GM18502 (cell line): ENCODE results near the gene DLK2.
A peak's percentile ranks its signal among the peaks of the same experiment; 100 is the strongest.
"Not testable (repeated sequence)": the region's sequence is repeated elsewhere in the genome, so short reads cannot be mapped to it uniquely, and the experiment has no call there.

ENCODE experiments used
- ATAC-seq: cut with Tn5 transposase; IDR thresholded peaks from one replicate; pipeline ENCODE4 v1.9.1; 2021; ENCODE audit warnings: mild to moderate bottlenecking; ENCODE audit not compliant: unreplicated experiment, poor library complexity

Gene DLK2, protein sequence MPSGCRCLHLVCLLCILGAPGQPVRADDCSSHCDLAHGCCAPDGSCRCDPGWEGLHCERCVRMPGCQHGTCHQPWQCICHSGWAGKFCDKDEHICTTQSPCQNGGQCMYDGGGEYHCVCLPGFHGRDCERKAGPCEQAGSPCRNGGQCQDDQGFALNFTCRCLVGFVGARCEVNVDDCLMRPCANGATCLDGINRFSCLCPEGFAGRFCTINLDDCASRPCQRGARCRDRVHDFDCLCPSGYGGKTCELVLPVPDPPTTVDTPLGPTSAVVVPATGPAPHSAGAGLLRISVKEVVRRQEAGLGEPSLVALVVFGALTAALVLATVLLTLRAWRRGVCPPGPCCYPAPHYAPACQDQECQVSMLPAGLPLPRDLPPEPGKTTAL

DNA sequence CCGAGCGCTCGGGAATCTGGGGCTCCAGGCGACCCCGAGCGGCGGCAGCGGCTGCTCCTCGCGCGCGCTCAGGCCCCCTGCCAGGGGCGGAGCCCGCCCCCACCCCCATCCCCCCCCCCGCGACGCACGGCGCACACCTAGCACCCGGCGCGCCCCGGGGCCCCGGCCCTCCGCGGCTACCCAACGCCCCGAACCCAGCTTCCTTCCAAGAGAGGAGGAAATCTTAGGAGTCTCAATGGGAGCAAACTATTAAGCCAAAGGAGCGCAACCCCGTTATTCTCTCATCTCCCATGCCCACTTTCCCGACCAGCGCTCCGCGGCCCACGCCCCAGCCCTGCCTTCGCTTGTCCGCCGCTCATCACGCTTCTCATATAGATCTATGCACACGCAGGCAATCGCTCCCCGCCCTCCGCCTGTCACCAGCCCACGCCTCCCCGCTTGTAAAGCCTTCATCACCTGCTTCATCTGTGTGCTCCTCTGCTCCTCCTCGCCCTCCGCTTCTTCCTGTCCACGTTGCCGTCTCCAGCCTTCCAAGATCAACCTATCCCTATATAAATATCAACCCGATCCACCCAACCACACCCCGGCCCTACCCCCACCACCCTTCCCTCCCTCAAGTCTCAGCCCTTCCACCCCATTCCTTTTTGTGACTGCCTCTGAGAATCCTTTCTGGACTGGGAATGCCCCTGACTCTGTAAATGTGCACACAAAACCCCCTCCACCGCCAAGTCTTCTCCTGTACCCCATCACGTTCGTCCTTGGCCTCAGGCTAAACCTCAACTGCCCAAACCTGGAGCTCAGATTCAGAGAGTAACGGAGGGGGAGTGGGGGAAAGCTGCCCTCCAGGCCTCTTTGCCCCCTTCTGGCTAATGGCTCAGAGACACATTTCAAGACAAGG is at the start of gene DLK2:
DLK2 (minus strand) TSS at position 18 of the 898 bp plus-strand sequence. CDS start 723 bp downstream, outside the sequence.
- ATAC-seq: peak; percentile 43

DNA sequence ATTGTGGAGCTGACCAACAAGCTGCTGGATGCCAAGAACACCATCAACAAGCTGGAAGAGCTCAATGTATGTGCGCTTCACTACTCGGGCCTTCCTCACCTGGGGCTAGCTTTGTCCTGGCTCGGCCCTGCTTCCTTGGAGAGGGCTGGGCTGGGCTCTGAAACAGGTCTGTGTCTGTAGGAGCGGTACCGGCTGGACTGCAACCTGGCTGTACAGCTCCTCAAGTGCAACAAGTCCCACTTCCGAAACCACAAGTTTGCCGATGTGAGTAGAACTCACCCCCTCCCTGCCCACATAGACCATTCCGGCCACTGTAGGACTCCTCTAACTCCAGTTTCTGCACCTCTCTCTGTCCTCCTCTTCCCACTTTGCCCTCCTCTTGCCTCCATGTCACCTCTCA is 48.1 kb upstream of the DLK2 start:
- no peak for ATAC-seq

DNA sequence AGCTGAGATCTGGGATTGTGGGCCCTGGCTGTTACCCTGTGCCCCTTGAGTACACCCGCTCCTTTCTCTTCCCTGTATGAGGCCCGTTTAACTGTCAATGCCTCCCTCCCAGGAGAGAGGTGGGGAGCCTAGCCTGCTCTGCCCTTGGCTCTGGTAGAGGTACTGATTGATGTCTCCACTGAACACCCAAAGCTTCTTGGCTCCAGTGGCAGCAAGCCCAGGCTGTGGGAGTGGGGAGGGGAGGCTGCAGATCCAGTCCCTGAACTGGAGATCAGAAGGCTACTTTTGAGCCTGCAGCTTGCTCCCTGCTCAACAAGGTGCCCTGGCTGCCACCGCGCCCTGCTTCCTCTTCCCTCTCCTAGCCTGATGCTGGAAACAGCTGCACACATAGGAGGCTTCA is 47.3 kb upstream of the DLK2 start:
- no peak for ATAC-seq

DNA sequence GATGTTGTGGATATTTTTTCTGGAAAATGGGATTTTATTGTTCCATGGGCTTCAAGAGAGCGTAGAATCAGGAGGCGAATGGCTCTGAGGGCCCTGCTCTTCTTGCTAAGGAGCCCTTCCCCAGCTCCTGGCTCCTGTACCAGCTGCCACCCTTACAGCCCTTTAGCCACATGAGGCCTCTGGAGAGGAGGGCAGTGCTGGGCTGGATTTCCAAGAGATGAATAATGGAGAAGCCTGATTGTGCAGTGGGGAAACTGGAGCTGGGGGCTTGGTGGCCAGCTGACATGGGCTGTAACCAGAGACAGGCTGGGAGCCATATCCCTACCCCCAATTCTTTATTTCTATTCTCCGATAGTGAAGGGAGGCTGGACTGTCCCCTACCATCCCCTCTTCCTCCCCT is 45.6 kb upstream of the DLK2 start:
- no peak for ATAC-seq

DNA sequence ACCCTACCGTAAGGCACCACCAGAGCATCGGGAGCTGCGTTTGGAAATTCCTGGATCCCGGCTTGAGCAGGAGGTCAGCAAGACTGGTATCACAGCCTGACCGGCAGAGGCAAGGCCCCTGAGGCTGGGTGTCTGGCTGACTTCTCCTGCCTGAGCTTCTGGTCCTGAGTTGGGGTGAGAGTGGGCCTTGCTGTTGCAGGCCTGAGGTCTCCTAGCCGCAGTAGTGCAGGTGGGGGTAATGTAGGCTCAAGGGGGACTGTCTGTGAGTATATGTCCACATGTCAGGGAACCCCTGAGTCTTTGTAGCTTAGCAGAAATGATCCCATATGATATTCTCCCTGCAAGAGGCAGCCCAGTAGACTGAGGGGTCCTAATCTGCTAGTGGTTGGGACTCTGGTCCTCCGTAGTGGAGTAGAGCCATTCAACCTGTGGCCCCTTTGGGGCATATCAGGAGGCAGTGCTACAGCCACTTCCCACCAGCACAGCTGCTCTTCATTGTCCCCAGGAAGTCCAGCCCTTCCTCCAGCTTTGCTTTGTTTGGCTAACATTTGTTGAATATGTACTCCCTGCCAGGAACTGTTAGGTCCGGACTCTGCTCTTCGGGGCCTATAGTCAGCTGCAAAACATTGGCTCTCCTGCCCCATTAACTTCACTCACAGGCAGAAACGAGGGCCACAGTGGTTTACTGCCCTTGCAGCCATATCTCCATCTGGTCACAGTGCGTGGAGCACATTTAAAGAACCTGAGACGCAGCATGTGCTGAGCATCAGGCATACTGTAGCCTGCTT is 43.9 kb upstream of the DLK2 start:
- ATAC-seq: no peak

DNA sequence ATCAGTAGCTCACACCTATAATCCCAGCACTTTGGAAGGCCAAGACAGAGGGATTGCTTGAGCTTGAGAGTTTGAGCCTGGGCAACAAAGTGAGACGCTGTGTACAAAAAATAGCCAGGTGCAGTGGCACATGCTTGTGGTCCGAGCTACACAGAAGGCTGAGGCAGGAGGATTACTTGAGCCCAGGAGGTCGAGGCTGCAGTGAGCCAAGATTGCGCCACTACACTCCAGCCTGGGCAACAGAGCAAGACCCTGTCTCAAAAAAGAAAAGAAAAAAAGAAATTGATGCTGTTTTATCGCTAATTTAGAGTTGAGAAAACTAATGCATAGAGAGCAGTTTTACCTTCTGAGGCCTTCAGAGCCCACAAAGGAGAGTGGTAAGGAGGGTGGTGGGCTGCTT is 42.9 kb upstream of the DLK2 start:
- not testable (repeated sequence) for ATAC-seq

DNA sequence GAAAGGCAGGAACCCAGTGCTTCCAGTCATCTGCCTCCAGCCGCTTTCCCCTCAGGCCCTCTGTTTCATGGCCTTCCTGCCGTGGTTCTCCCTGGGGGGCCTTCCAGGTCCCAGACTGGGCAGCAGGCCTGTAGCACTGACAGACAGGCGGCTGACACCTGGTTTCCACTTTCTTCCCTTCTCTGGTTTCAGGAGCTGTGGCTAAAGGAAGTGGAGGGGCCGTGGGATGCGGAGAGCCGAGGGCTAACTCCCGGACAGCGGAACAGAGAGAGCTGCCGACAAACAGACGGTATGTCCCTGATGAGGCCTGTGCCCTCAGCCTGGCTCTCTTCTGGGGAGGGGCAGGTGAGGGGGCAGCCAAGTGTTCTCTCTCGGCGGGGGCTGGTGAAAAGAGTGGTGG is 42.3 kb upstream of the DLK2 start:
- ATAC-seq: no peak

DNA sequence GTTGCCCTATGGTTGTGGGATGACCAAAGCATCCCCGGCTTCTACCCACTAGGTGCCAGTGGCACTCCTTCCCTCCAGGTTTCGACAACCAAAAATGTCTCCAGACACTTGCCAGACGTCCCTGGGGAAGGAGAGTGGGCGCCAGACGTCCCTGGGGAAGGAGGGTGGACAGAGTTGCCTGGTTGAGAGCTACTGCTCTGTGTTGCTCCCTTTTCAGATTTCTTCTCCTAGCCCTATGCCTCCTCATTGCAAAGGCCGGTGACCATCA is 41.7 kb upstream of the DLK2 start:
- no peak for ATAC-seq

DNA sequence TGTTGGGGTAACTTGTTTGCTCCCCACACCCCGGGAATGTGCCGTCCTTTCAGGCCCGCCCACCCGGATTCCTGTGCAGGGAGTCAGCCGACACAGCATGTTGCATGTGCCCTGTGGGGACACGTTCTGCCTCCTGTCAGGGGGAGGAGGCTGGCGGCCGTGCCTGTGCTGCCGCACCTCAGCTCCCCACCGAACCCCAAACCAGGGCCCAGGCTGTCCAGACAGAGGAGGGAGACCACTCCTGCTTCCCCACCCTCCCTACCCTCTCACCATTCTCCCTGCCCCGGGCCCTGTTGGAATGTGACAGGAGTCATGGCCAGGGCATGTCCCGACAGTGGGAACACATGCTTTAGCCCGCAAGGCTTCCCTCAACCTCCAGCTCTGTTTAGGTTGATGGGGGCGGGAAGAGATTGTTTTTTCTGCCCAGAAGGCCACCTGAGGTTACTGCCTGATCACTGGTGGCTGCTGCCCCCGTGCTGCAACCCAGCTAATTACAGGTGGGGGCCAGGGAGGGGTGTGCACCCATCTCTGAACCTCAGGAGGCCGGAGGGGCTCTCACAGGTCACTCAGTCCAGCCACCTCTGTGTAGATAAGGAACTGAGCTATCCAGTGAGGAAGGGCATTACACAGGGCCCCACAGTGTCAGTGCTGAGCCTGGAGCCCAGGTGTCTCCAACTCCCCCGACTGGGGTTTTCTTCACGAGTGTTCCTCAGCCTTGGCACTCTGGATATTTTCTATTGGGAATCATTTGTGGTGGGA is 41.2 kb upstream of the DLK2 start:
- ATAC-seq: no peak

DNA sequence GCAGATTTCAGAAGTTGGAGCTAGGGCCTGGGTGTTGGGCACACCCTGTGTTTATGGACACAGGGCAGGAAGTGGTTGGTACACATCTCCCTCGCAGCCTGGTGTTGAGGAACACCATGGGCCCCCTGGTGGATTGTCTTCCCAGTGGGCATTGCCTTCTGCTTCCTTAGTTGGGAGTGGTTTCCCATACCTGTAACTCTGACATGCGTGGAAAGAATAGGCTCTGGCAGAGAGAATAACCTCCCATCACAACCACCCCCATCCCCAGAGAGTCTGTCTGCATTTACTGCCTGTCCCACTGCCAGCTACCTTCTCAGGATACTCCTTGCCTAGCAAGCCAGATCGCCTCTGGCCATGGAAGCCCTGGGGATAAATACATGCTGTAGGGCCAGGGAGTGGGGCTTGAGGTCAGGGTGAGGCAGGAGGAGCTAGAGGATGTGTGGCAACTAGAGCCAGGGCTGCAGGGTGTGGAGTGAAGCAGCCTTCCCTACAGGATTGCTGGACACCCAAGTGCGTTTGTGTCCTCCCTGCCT is 40.1 kb upstream of the DLK2 start:
- ATAC-seq: no peak

DNA sequence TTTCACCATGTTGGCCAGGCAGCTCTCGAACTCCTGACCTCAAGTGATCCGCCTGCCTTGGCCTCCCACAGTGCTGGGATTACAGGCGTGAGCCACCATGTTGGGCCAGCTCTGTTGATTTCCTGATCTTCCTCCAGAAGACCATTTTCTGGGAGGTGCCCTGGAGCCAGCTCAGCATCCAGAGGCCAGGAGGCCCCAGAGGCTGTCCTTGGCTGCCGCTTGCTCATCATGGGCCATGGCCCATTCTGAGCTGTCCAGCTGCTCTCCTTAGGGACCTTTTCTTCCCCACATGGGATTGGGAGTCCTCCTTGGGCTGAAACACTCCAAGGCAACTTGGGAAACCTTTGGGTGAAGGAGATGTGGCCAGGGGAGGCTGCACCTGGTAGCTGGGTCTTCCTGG is 39.4 kb upstream of the DLK2 start:
- no peak for ATAC-seq

DNA sequence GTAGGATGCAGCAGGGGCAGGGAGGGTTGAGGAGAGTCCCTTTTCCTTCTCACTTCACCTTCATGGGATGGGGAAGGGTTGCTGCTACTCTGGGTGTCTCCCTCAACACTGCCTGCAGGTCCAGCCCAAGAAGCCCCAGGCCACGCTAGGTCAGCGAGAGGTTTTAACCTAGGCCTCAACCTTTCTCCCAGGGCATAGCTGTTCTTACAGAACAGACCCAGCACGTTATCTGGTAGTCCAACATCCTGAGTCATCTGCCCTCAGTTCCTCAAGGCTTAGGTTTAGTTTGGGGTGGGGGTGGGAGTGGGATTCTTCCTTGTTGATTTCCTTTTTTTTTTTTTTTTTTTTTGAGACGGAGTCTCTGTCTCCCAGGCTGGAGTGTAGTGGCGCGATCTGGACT is 39.0 kb upstream of the DLK2 start:
- no peak for ATAC-seq

DNA sequence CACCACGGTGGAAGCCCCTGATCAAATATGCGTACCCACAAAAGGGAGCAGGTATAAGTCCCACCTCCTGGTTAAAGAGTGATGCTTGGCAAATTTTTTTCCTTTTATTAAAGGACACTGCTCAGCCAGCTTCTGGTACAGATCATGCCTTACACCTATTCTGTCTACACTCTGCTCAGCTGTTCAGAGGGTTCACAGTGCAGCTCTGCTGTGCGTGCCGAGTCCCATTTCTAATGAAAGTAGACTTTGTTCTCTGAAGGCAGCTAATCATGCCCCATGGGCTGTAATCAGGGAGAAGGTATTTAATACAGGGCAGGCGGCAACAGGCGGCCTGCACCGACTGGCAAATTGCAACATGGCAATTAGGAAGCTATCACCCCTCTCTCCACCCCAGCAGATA is 38.5 kb upstream of the DLK2 start:
- no peak for ATAC-seq

DNA sequence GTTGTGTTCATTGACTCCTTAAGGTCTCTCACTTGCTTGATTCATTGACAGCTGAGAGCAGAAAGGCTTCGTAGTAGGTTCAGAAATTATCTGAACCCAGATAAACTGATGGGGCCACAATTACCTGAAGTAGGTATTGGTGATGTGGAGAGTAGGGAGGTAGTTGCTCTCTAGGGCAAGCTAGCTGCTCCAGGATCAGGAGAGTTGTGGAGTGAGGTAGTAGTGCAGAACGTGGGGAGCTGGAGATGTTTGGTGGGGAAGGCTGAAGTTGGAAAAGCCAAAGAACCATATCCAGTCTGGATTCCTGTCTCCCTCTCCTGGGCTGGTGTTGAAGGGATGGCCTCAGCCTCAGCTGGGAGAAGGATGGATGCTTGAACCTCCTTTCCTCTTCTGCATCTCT is 37.9 kb upstream of the DLK2 start:
- ATAC-seq: no peak

DNA sequence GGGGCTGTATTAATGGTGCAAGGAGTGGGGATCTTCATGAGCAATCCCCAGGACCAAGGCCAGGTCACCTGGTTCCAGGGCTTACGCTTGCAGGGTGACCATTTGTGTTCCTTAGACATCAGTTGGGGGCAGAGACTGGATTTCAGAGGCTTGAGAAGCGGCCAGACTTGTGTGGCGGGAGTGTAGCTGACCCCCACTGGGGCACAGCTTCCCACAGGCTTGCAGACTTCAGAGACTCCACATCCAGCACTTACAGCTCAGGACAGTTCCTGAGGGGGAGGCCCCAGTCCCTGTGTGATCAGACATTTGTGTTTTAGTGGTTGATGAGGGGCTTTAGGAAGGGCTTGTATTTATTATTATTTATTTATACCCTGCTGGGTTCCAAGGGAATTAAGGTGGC is 37.3 kb upstream of the DLK2 start:
- ATAC-seq: no peak

DNA sequence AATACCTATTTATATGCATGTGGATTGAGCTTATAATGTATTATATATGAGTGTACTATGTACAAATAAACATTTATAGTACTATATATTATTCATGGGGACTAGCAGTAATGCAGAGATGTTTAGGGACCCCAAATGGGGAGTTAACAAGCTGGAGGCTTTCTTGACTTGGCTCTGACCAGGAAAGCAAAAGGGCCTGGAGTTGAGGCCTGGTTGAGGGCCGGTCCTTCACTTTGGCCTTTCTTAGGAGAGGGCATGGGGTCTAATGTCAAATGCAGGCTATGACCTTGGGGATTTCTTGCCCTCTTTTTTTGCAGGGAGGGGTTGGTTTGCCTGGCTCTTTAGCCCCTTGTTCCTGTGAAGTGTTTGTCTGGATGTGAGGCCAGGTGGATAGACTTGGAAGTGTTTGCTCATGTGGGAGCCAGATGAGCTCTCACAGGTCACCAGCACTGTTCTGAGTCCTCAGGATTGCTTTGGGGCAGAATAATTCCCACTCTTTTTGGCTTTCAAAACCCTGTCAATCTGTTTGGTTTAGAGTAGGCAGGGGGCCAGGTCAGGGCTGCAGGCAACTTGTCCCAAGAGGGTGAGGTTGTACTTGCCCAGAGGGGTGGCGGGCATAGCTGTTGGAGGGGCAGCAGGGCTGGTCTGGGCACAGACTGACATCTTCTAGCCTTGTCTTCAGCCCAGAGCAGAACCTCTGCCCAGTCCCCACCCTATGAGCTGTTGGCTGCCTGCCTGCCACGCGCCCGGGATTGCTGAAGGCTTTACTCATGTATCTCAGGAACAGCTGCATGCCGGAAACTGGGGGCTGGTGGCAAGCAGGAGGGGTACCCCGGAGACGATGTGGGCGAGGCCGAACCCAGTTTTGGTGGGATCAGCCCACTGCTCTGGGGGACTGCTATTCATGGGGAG is 36.7 kb upstream of the DLK2 start:
- no peak for ATAC-seq

DNA sequence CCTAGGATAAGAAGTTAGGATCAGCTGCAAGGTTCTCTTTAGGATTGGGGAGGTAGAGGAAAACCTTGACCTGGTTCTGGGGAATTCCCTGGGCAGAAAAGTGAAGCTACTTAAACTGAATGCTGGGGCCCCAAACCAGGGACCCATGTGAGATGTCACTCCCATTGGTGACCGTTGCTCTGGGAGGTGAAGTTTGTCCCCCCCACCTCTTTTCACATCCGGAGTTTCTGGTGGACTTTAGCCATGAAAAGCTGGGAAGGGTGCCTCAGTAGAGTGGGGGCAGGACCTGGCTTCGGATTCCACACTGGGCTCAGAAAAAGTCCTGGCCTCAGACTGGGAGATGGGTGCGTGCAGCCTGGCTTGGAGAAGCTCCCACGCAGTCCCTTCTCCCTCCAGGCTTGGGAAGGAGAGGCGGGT is 35.2 kb upstream of the DLK2 start:
- no peak for ATAC-seq

DNA sequence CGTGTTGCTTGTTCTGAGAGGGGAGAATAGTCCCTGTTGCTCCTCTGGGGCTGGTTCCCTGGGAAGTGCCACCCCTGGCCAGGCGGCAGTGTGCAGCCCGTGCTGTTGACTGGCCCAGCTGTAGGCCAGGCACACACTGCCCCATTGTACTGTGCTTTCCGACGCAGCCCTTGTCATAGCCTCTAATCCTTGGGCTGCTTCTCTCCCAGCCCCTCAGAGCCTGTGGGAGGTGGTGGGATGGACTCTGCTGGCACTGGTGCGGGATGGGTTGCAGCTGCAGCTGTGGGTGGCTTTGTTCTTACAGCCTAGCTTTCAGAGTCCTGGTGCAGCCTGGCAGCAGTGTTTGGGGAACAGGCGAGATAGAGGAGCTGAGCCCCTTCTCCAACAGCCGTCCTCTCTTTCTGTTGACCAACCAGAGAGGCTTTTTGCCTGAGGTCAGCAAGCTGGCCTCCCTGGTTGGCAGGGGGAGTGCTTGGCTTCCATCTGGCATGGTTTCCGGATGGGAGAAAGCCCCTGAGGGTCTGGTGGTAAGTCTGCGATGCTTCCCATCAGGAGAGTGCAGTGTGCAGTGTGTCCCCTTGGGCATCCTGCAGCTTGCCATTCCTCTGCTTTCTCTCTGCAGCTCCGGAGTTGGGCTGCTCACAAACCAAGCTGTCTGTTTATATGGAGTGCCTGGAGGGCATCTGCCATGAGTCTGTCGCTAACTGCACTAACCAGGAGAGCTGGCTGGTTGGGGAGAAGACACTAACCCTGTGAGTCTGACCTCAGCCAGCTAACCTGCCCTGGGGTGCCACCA is 34.1 kb upstream of the DLK2 start:
- ATAC-seq: no peak
